ENCODE measurements around the gene ADAMTS10. TPM values are rescaled to one million over a fixed set of nuclear protein-coding genes. Genes with fewer than 3 reads are reported as not detected.

The ADAMTS10 gene
- total and polyA plus RNA-seq, 12 donors: 2.0 to 190 (median 25.8) TPM

DNA sequence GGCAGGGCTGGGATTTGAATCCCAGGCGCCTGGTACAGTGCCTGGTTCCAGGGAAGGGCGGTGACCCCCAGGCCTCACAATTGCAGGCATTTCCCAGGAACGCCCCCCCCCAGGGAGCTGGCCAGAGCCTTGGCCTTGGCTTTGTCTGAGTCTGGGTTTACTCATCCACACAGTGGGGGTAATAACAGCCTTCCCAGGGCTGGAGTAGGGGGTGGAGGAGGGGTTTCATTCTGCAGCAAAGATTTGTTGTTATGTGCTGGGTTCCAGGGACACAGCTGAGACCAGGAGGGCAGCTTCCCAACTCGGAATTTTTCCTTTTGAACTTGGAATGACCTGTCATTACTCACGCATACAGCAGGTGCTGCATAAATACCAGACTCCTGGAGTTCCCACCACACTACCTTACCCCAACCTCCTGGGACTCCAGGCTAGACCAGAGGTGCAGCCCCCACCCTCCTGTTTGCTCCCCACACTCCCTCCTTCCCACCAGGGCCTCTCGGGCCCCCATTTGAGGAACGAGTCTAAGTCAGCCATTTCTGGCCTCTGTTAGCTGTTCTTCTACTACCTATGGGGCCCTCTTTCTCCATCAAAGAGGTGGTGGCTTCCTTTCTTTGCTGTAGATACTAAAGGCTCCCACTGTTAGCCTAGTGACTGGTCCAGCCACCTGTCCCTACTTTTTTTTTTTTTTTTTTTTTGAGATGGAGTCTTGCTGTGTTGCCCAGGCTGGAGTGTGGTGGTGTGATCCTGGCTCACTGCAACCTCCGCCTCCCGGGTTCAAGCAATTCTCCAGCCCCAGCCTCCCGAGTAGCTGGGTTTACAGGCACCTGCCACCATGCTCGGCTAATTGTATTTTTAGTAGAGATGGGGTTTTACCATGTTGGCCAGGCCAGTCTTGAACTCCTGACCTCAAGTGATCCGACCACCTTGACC lies 1.6 kb upstream of the ADAMTS10 start:
- peak; percentile 82 to 87 (median 85) for DNase-seq
- intact Hi-C loops (cut with DNase I): no loop called here
- Histone ChIP-seq H3K27ac (peak overlapping the region in 3 of 5 donors; percentile 4 to 72 (median 52)), H3K9me3 (replicated peaks in 1 of 3) (no peaks in the 10 kb centered on the region), H3K4me1 (replicated peaks in 1 of 2) (peaks cover 17 to 21% of the 10 kb centered on the region in 2 donors), H3K4me3 (no peak overlapping the region), H3K27me3 (no peaks in the 10 kb centered on the region), H3K36me3 (replicated peaks in 1 of 2) (no peaks in the 10 kb centered on the region)
- WGBS, 4 donors: 45 to 50% (median 46%) methylated on average over 11 to 12 of the region's 12 CpGs
- TF ChIP-seq POLR2A (IDR thresholded peaks at IDR 0.05): no peak

GRCh38 chr19:8611391-8611876 lies 919 bp upstream of the ADAMTS10 start:
- no peak for TF ChIP-seq POLR2A (IDR thresholded peaks at IDR 0.05)
- no peak for TF ChIP-seq CTCF (IDR thresholded peaks at IDR 0.05)
- peaks cover 17 to 21% of the 10 kb centered on the region in 2 donors for H3K4me1 ChIP-seq (replicated peaks in 1 of 2)

DNA sequence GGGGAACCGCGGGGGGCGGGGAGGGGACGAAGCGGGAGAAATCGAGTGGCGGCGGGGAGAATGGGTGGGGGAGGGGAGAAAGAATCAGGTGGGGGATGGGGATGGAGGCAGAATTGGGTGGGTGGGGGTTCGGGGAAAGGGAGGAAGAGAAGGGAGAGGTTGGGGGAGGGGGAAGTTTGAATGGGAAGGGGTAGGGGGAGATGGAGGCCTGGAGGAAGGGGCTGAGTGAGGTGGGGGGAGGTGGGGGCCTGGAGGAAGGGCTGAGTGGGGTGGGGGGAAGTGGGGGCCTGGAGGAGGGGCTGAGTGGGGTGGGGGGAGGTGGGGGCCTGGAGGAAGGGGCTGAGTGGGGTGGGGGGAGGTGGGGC lies 403 bp upstream of the ADAMTS10 start:
- H3K27ac ChIP-seq: peak overlapping the region in 3 of 5 donors; percentile 38 to 85 (median 77)
- no peaks in the 10 kb centered on the region for H3K27me3 ChIP-seq
- H3K4me3 ChIP-seq: peak overlapping the region in 2 of 4 donors; percentile 54 to 81
- no peaks in the 10 kb centered on the region for H3K9me3 ChIP-seq (replicated peaks in 1 of 3)
- H3K4me1 ChIP-seq (replicated peaks in 1 of 2): peaks cover 17 to 21% of the 10 kb centered on the region in 2 donors
- H3K36me3 ChIP-seq (replicated peaks in 1 of 2): no peaks in the 10 kb centered on the region
- TF ChIP-seq CTCF (IDR thresholded peaks at IDR 0.05): no peak
- TF ChIP-seq POLR2A (IDR thresholded peaks at IDR 0.05): no peak
- intact Hi-C loops (cut with DNase I): no loop called here
- WGBS, 4 donors: 3 to 4% methylated on average over 9 of the region's 9 CpGs; no CpG with 5 or more reads in 2 of the 4 donors
- no peak for DNase-seq

More at GRCh38 chr19:8611391-8611876, 919 bp upstream of the ADAMTS10 start:
- Histone ChIP-seq H3K27ac (peak overlapping the region in 3 of 5 donors; percentile 4 to 72 (median 52)), H3K36me3 (replicated peaks in 1 of 2) (no peaks in the 10 kb centered on the region), H3K4me3 (no peak overlapping the region), H3K9me3 (replicated peaks in 1 of 3) (no peaks in the 10 kb centered on the region), H3K27me3 (no peaks in the 10 kb centered on the region)
- 26 to 48% (median 33%) methylated on average over 6 to 18 of the region's 18 CpGs for WGBS, 4 donors
- peak in 5 of 7 donors; percentile 45 to 69 (median 52) for DNase-seq
- intact Hi-C loops (cut with DNase I): no loop called here

DNA sequence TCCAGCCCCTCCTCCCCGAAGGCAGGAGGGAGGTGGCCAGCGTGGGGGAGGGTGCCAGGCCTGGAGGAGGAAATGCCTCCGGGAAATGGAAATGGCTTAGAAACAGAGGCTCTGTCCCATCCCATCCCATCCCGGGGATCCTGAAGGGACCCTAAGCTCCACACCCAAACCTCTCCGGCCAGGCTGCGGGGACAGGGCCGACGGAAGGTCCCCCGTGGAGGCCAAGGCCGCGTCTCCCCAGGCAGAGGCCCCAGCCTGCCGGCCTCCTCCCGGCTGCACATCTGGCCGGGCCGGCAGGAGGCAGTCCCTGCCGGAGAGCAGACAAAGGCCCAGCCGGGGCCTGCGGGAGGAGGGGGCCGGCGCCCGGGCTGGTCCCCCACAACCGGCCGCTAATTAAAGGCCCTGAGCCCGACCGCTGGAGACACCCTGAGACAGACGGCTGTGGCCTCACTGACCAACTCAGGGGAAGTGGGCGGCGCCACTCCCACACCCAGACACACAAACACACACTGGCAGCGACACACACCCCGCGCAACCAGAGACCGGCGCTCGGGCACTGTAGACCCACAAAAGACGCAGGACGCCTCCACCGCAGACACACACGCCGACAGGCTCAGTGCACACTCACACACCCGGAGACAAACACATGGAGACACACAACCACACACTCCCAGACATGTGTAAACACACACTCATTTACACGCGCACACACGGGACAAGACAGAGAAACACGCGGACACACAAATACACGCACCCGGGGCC lies 1.1 kb downstream of the ADAMTS10 start:
- TF ChIP-seq POLR2A (IDR thresholded peaks at IDR 0.05) (peak; percentile 31 to 72), CTCF (IDR thresholded peaks at IDR 0.05) (peak in 4 of 6 experiments; percentile 8 to 45 (median 32))
- peak; percentile 64 to 78 (median 73) for DNase-seq
- no peaks in the 10 kb centered on the region for H3K27me3 ChIP-seq
- peaks cover 17 to 21% of the 10 kb centered on the region in 2 donors for H3K4me1 ChIP-seq (replicated peaks in 1 of 2)
- H3K9me3 ChIP-seq (replicated peaks in 1 of 3): no peaks in the 10 kb centered on the region
- 3 to 18% (median 4%) methylated on average over 8 to 47 of the region's 47 CpGs for WGBS, 4 donors
- peak overlapping the region; percentile 13 to 81 (median 55) for H3K4me3 ChIP-seq
- intact Hi-C loops (cut with DNase I): no loop called here
- peak overlapping the region; percentile 44 to 85 (median 77) for H3K27ac ChIP-seq
- peaks cover 0 to 5% of the 10 kb centered on the region in 2 donors for H3K36me3 ChIP-seq (replicated peaks in 1 of 2)

Measured in adrenal gland (tissue), 12 donors.